Measurements from ENCODE around the gene BTN1A1. TPM values are rescaled to one million over a fixed set of nuclear protein-coding genes. Genes with fewer than 3 reads are reported as not detected.

BTN1A1 gene
- total and polyA plus RNA-seq, 9 of the 15 experiments (the other 6 are each of a cell fraction or from before 2014, with no cell fraction given): 0.01 to 0.15 (median 0.06) TPM; not detected in 4

DNA sequence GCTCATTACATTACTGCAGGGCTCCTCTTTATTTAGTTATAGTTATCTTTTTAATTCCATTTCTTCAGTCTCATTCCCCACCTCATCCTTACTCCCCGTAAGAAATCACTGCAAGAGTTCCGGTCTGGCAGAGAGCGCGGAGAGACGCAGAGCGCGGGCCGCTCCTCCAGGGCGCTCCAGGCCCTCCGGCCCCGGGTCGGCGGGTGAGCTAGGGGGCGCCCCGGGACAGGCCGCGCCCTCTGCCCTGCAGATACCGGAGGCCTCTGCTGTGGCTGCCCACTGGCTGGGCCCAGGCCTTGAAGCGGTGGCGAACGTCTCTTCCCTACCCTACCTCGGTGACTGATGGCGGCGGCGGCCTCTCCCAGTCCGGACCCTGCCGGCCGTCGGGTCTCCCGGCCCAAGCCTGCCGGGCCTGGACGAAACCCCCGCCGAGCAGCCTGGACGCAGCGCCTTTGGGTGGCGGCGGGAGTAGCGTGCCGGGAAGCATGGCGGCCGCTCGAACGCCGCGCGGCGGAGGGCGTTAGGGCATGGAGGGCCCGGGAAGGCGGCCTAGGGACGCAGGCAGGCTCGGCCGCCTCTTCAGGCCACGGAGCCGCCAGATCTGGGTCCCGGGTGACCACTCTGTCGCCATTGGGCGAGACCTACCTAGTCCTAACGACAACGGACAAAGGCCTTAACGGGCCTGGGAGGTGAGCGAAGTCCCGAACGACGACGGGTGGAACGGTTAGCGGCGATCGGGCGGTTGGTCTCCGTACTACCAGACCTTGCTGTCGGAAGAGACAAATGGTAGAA is 21.7 kb downstream of the BTN1A1 start (continued):
- TF ChIP-seq, protein P1, sequence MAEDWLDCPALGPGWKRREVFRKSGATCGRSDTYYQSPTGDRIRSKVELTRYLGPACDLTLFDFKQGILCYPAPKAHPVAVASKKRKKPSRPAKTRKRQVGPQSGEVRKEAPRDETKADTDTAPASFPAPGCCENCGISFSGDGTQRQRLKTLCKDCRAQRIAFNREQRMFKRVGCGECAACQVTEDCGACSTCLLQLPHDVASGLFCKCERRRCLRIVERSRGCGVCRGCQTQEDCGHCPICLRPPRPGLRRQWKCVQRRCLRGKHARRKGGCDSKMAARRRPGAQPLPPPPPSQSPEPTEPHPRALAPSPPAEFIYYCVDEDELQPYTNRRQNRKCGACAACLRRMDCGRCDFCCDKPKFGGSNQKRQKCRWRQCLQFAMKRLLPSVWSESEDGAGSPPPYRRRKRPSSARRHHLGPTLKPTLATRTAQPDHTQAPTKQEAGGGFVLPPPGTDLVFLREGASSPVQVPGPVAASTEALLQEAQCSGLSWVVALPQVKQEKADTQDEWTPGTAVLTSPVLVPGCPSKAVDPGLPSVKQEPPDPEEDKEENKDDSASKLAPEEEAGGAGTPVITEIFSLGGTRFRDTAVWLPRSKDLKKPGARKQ (CRISPR knock-in tag; IDR thresholded peaks at IDR 0.05): no peak
- TF ChIP-seq, protein P2, sequence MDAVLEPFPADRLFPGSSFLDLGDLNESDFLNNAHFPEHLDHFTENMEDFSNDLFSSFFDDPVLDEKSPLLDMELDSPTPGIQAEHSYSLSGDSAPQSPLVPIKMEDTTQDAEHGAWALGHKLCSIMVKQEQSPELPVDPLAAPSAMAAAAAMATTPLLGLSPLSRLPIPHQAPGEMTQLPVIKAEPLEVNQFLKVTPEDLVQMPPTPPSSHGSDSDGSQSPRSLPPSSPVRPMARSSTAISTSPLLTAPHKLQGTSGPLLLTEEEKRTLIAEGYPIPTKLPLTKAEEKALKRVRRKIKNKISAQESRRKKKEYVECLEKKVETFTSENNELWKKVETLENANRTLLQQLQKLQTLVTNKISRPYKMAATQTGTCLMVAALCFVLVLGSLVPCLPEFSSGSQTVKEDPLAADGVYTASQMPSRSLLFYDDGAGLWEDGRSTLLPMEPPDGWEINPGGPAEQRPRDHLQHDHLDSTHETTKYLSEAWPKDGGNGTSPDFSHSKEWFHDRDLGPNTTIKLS (IDR thresholded peaks at IDR 0.05; ENCODE audit: borderline replicate concordance, low read depth): peak; percentile 63
- TF ChIP-seq, protein P3, sequence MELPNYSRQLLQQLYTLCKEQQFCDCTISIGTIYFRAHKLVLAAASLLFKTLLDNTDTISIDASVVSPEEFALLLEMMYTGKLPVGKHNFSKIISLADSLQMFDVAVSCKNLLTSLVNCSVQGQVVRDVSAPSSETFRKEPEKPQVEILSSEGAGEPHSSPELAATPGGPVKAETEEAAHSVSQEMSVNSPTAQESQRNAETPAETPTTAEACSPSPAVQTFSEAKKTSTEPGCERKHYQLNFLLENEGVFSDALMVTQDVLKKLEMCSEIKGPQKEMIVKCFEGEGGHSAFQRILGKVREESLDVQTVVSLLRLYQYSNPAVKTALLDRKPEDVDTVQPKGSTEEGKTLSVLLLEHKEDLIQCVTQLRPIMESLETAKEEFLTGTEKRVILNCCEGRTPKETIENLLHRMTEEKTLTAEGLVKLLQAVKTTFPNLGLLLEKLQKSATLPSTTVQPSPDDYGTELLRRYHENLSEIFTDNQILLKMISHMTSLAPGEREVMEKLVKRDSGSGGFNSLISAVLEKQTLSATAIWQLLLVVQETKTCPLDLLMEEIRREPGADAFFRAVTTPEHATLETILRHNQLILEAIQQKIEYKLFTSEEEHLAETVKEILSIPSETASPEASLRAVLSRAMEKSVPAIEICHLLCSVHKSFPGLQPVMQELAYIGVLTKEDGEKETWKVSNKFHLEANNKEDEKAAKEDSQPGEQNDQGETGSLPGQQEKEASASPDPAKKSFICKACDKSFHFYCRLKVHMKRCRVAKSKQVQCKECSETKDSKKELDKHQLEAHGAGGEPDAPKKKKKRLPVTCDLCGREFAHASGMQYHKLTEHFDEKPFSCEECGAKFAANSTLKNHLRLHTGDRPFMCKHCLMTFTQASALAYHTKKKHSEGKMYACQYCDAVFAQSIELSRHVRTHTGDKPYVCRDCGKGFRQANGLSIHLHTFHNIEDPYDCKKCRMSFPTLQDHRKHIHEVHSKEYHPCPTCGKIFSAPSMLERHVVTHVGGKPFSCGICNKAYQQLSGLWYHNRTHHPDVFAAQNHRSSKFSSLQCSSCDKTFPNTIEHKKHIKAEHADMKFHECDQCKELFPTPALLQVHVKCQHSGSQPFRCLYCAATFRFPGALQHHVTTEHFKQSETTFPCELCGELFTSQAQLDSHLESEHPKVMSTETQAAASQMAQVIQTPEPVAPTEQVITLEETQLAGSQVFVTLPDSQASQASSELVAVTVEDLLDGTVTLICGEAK (IDR thresholded peaks at IDR 0.05): no peak; the same call in 1 of the 2 replicates
- TF ChIP-seq, protein P3 (CRISPR knock-in tag; IDR thresholded peaks at IDR 0.05): no peak
- TF ChIP-seq MTA3 (IDR thresholded peaks at IDR 0.05; ENCODE audit: borderline replicate concordance) (peak; percentile 82), ZNF696 (CRISPR knock-in tag; conservative IDR thresholded peaks at IDR 0.05) (no peak), LEF1 (IDR thresholded peaks at IDR 0.05) (no peak), BACH1 (tag; IDR thresholded peaks at IDR 0.05) (no peak), ZFP36 (IDR thresholded peaks at IDR 0.05; ENCODE audit: low read depth, low read length, partially characterized antibody) (no peak), ZFP30 (CRISPR knock-in tag; IDR thresholded peaks at IDR 0.05; ENCODE audit: borderline replicate concordance) (no peak), ZNF76 (CRISPR knock-in tag; IDR thresholded peaks at IDR 0.05; ENCODE audit: borderline replicate concordance) (peak; percentile 79), ZNF311 (CRISPR knock-in tag; IDR thresholded peaks at IDR 0.05) (no peak), OTX1 (CRISPR knock-in tag; IDR thresholded peaks at IDR 0.05) (peak; percentile 62; the same call in 1 of the 2 replicates), TRIM24 (IDR thresholded peaks at IDR 0.05) (peak in 1 of 2 experiments; percentile 35; a peak in 1 of 4 replicates)
- TF ChIP-seq, protein P4, sequence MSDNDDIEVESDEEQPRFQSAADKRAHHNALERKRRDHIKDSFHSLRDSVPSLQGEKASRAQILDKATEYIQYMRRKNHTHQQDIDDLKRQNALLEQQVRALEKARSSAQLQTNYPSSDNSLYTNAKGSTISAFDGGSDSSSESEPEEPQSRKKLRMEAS (CRISPR knock-in tag; IDR thresholded peaks at IDR 0.05): peak; percentile 88
